ENCODE results near the gene NPHP4. TPM values are rescaled to one million over a fixed set of nuclear protein-coding genes. Genes with fewer than 3 reads are reported as not detected.
A peak's percentile ranks its signal among the peaks of the same experiment; 100 is the strongest.

Gene NPHP4
- total and polyA plus RNA-seq, 12 donors = 2.7 to 13.2 (median 7.3) TPM

DNA sequence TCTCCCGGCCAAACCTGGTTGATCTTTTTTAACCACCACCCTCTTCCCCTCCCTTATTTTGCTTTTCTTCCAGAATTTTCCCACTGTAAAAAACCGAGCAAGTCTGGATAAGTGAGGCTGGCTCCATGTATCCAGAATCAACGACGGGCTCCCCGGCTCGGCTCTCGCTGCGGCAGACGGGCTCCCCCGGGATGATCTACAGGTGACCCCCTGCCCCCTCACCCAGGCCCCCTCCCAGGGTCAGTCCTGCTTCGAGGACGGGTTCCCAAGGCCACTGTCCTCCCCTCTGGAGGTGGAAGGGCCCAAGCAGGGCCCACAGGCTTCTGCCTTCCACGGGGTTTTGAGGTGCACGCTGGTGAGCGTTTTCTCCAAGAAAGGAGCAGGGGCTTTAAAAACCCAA is 48.2 kb upstream of the NPHP4 start:
- 76 to 82% (median 82%) methylated on average over 15 of the region's 15 CpGs for WGBS, 4 donors
- Histone ChIP-seq H3K9me3 (replicated peaks in 1 of 3) (no peaks in the 10 kb centered on the region), H3K4me1 (replicated peaks in 1 of 2) (no peaks in the 10 kb centered on the region), H3K4me3 (no peak overlapping the region), H3K27ac (no peak overlapping the region), H3K36me3 (replicated peaks in 1 of 2) (no peaks in the 10 kb centered on the region), H3K27me3 (no peaks in the 10 kb centered on the region)
- intact Hi-C loops (cut with DNase I) = no loop called here
- no peak for TF ChIP-seq CTCF (IDR thresholded peaks at IDR 0.05)
- no peak for TF ChIP-seq POLR2A (IDR thresholded peaks at IDR 0.05)
- no peak for DNase-seq

GRCh38 chr1:6039031-6039430 is 46.8 kb upstream of the NPHP4 start:
- no peaks in the 10 kb centered on the region for H3K36me3 ChIP-seq (replicated peaks in 1 of 2)
- TF ChIP-seq CTCF (IDR thresholded peaks at IDR 0.05) = no peak
- TF ChIP-seq POLR2A (IDR thresholded peaks at IDR 0.05) = no peak
- no peak overlapping the region for H3K27ac ChIP-seq
- no peak overlapping the region for H3K4me3 ChIP-seq
- WGBS, 4 donors = 83 to 88% (median 85%) methylated on average over 15 of the region's 15 CpGs
- H3K9me3 ChIP-seq (replicated peaks in 1 of 3) = no peaks in the 10 kb centered on the region
- H3K4me1 ChIP-seq (replicated peaks in 1 of 2) = no peaks in the 10 kb centered on the region
- intact Hi-C loops (cut with DNase I) = loop anchor here in 1 of 2 donors (10.0 kb wide), 1 partner anchor 56 kb away; no protein-coding TSS in a partner anchor
- no peaks in the 10 kb centered on the region for H3K27me3 ChIP-seq
- DNase-seq = no peak

DNA sequence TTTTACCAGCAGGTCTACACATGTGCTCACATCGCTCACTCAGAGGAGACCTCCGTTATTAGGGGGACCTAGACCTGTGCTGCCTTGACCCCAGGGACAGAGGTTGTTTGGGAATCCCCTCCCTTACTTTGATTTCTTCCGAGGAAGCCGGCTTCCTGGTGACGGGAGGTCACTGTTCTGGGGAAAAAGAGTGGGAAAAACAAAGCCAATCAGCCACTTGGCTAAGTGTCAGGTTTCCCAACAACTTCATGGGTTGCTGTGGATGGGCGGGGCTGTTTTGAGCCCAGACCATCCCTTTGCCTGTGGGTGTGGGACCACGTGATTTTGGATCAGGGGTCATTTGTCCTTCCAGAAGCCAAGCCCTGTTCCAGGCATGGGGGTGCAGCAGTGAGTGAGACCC is 46.4 kb upstream of the NPHP4 start:
- WGBS, 4 donors = 71 to 76% (median 73%) methylated on average over 6 to 7 of the region's 7 CpGs
- H3K9me3 ChIP-seq (replicated peaks in 1 of 3) = no peaks in the 10 kb centered on the region
- H3K4me1 ChIP-seq (replicated peaks in 1 of 2) = no peaks in the 10 kb centered on the region
- intact Hi-C loops (cut with DNase I) = loop anchor here in 1 of 2 donors (10.0 kb wide), 1 partner anchor 56 kb away; no protein-coding TSS in a partner anchor
- no peaks in the 10 kb centered on the region for H3K27me3 ChIP-seq
- H3K4me3 ChIP-seq = no peak overlapping the region
- DNase-seq = no peak
- TF ChIP-seq CTCF (IDR thresholded peaks at IDR 0.05) (no peak), POLR2A (IDR thresholded peaks at IDR 0.05) (no peak)
- H3K36me3 ChIP-seq (replicated peaks in 1 of 2) = no peaks in the 10 kb centered on the region
- H3K27ac ChIP-seq = no peak overlapping the region

DNA sequence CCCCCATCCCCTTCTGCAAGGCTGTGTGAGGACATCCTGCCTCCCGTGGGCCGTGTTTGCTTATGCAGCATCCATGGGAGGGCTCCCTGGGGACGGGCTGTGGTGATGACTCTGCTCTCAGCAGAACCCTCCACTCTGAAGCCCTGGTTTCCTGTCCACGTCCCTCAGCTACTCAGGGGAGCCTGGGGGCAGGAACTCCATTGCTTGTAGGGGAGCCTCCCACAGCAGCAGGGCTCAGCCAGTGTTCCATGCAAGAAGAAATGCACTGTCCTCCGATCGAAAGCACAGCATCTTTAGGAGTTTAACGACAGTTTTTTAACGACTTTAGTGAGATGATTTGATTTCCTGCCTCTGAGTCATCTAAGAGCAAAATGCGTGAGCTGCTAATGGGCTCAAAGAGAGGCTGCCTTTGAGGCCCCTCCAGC is 45.1 kb upstream of the NPHP4 start:
- H3K4me3 ChIP-seq = no peak overlapping the region
- no peaks in the 10 kb centered on the region for H3K9me3 ChIP-seq (replicated peaks in 1 of 3)
- intact Hi-C loops (cut with DNase I) = loop anchor here in 1 of 2 donors (10.0 kb wide), 1 partner anchor 57 kb away; no protein-coding TSS in a partner anchor
- no peaks in the 10 kb centered on the region for H3K36me3 ChIP-seq (replicated peaks in 1 of 2)
- TF ChIP-seq POLR2A (IDR thresholded peaks at IDR 0.05) (no peak), CTCF (IDR thresholded peaks at IDR 0.05) (no peak)
- no peaks in the 10 kb centered on the region for H3K4me1 ChIP-seq (replicated peaks in 1 of 2)
- no peak overlapping the region for H3K27ac ChIP-seq
- peak in 1 of 7 donors; percentile 62 for DNase-seq
- H3K27me3 ChIP-seq = no peaks in the 10 kb centered on the region
- WGBS, 4 donors = 41 to 77% (median 57%) methylated on average over 5 to 9 of the region's 9 CpGs
